K562 (cell line): Measurements from ENCODE around the gene ARHGEF17. TPM values are rescaled to one million over a fixed set of nuclear protein-coding genes. Genes with fewer than 3 reads are reported as not detected.
A peak's percentile ranks its signal among the peaks of the same experiment; 100 is the strongest.

Experiments
- CREM ChIP-seq: IDR thresholded peaks from 2 replicates; pipeline ENCODE4 v1.6.1; 2014; ENCODE audit warnings: antibody characterized with exemption, low read depth
- CTCFL ChIP-seq: IDR thresholded peaks from 2 replicates; pipeline ENCODE4 v1.6.1; 2011; ENCODE audit warnings: borderline replicate concordance, low read depth, mild to moderate bottlenecking, moderate library complexity, low read length; ENCODE audit not compliant: insufficient read depth, poor library complexity, severe bottlenecking
- RBM15 ChIP-seq: fragments of 200-400 bp; formaldehyde crosslinking; IDR thresholded peaks from 2 replicates; pipeline ENCODE4 v1.6.1; 2018; ENCODE audit warnings: mild to moderate bottlenecking, low read length, moderate library complexity; ENCODE audit not compliant: insufficient read depth
- REST ChIP-seq, 2 experiments: fragments of 450-650 bp; formaldehyde crosslinking in 1 of 2; IDR thresholded peaks; 2 replicates each; pipeline versions ENCODE4 v1.4.0 to v1.6.1; 2014 to 2020; ENCODE audit warnings: mild to moderate bottlenecking in 2 of 2, borderline replicate concordance in 1 of 2, low read depth in 1 of 2
- RFX5 ChIP-seq: IDR thresholded peaks from 2 replicates; pipeline ENCODE4 v1.6.1; 2011; ENCODE audit warnings: low read depth, mild to moderate bottlenecking, improper control_type of control experiment, low read length
- SMARCC2 ChIP-seq: fragments of 450-650 bp; IDR thresholded peaks from 2 replicates; pipeline ENCODE4 v1.6.1; 2017; ENCODE audit warnings: antibody characterized with exemption, moderate library complexity, mild to moderate bottlenecking, low read depth
- STAG1 ChIP-seq: sonication (generic); formaldehyde crosslinking; IDR thresholded peaks from 2 replicates; pipeline ENCODE4 v1.5.0; 2020; ENCODE audit warnings: missing genetic modification reagents, borderline replicate concordance
- ZNF121 ChIP-seq: sonication (generic); formaldehyde crosslinking; conservative IDR thresholded peaks from 2 replicates; pipeline ENCODE4 v1.8.0; 2022; ENCODE audit warnings: missing genetic modification reagents
- ZNF696 ChIP-seq: fragments of 250-450 bp; sonication (Bioruptor Pico); conservative IDR thresholded peaks from 2 replicates; pipeline ENCODE4 v1.4.0; 2020; ENCODE audit warnings: mild to moderate bottlenecking, moderate library complexity
- ZNF79 ChIP-seq: fragments of 250-450 bp; sonication (Bioruptor Pico); IDR thresholded peaks from 2 replicates; pipeline ENCODE4 v1.4.0; 2020; ENCODE audit warnings: low read depth, mild to moderate bottlenecking, moderate library complexity
- polyA plus RNA-seq, 8 experiments: library from polyadenylated mRNA; depleted of rRNA in 4 of 8; stranded (reverse) in 5 of 8; unstranded in 3 of 8; fragments of >200 nt; fragmentation: Nextera tagmentation in 2 of 8; fragmentation: Illumina TruSeq in 1 of 8; extraction: Ambion mirVana in 2 of 8; extraction: Trizol in 1 of 8; gene quantifications; 2 replicates each; pipeline versions ENCODE4 v1.2.1 to v1.2.3, GENCODE V29; 2011 to 2014; ENCODE audit warnings: inconsistent platforms in 1 of 8, missing spikeins in 1 of 8
- total RNA-seq, 7 experiments: library from RNA; depleted of rRNA in 6 of 7; stranded (reverse); fragments of >200 nt in 6 of 7; fragmentation: Illumina TruSeq in 2 of 7; extraction: Trizol in 2 of 7; gene quantifications; 2 replicates each; pipeline versions ENCODE4 v1.2.1 to v1.2.3, GENCODE V29; 2011 to 2021; ENCODE audit warnings: low replicate concordance in 1 of 7
- TF ChIP-seq, protein P1 (sequence below): sonication (generic); formaldehyde crosslinking; IDR thresholded peaks from 2 replicates; pipeline ENCODE4 v1.8.1; 2023; ENCODE audit warnings: missing genetic modification reagents, mild to moderate bottlenecking, borderline replicate concordance

The ARHGEF17 gene
- total and polyA plus RNA-seq, 9 of the 15 experiments (the other 6 are each of a cell fraction or from before 2014, with no cell fraction given) = 0.04 to 0.68 (median 0.10) TPM; not detected in 2

- TF ChIP-seq REST (IDR thresholded peaks at IDR 0.05; ENCODE audit: borderline replicate concordance) (peak; percentile 52; the same call in 1 of the 2 replicates), REST (CRISPR knock-in tag; IDR thresholded peaks at IDR 0.05; ENCODE audit: low read depth) (no peak), RFX5 (no peak), STAG1 (CRISPR knock-in tag) (peak; percentile 20; the same call in 1 of the 2 replicates), ZNF121 (CRISPR knock-in tag) (no peak), SMARCC2 (no peak), RBM15 (no peak), CREM (0 out of 2 replicates have a peak, but pooled peaks have one; percentile 9), ZNF79 (CRISPR knock-in tag) (no peak), ZNF696 (no peak), CTCFL (no peak)
- TF ChIP-seq, protein P1, sequence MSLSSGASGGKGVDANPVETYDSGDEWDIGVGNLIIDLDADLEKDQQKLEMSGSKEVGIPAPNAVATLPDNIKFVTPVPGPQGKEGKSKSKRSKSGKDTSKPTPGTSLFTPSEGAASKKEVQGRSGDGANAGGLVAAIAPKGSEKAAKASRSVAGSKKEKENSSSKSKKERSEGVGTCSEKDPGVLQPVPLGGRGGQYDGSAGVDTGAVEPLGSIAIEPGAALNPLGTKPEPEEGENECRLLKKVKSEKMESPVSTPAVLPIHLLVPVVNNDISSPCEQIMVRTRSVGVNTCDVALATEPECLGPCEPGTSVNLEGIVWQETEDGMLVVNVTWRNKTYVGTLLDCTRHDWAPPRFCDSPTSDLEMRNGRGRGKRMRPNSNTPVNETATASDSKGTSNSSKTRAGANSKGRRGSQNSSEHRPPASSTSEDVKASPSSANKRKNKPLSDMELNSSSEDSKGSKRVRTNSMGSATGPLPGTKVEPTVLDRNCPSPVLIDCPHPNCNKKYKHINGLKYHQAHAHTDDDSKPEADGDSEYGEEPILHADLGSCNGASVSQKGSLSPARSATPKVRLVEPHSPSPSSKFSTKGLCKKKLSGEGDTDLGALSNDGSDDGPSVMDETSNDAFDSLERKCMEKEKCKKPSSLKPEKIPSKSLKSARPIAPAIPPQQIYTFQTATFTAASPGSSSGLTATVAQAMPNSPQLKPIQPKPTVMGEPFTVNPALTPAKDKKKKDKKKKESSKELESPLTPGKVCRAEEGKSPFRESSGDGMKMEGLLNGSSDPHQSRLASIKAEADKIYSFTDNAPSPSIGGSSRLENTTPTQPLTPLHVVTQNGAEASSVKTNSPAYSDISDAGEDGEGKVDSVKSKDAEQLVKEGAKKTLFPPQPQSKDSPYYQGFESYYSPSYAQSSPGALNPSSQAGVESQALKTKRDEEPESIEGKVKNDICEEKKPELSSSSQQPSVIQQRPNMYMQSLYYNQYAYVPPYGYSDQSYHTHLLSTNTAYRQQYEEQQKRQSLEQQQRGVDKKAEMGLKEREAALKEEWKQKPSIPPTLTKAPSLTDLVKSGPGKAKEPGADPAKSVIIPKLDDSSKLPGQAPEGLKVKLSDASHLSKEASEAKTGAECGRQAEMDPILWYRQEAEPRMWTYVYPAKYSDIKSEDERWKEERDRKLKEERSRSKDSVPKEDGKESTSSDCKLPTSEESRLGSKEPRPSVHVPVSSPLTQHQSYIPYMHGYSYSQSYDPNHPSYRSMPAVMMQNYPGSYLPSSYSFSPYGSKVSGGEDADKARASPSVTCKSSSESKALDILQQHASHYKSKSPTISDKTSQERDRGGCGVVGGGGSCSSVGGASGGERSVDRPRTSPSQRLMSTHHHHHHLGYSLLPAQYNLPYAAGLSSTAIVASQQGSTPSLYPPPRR (CRISPR knock-in tag) = no peak
Measured at GRCh38 chr11:73295241-73295995, 12.7 kb upstream of the ARHGEF17 start (continued).
